Measurements from ENCODE around the gene ANKRD29.

DNA sequence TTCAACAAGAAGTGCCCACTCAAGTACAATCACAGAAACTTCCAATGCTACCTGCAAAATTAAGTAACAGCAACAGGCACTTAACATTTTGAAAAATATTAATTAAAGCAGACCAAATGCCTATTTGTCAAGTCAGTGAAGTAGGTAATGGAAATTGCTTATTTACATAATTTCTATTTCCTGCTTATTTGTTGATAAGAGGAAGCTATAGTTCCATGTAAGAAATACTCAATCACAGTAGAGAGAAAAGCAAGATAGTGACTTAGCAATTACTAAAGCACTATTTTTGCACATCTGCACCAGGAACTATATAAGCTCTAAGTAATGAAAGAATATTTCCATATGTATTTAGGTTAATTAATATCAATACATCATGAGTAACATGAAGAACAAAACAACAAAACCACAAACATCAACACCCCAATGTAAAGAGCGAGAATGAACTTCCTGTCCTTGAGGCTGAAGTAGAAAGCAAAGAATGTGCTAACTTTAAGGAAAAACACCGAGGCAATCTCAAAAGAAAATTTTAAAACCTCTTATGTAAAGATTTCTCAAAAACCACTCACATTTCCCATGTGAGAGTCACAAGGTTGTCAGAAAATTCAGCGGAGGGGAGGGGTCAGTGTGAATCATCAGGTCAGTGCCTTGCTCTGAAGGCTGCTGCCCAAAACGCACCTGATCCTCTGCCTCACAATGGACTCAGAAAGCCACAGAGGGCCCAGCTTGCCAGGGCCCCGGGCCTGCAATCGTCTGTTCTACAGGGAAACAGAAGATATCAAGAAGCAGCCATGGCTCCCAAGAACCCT, 88.9 kb downstream of the ANKRD29 start:
- TF ChIP-seq, protein P1, sequence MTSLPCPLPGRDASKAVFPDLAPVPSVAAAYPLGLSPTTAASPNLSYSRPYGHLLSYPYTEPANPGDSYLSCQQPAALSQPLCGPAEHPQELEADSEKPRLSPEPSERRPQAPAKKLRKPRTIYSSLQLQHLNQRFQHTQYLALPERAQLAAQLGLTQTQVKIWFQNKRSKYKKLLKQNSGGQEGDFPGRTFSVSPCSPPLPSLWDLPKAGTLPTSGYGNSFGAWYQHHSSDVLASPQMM (CRISPR knock-in tag; IDR thresholded peaks at IDR 0.05) = no peak
- TF ChIP-seq MBD2 (IDR thresholded peaks at IDR 0.05; ENCODE audit: borderline replicate concordance, low read depth) (no peak), KLF1 (tag; IDR thresholded peaks at IDR 0.05) (no peak), ZNF174 (CRISPR knock-in tag; IDR thresholded peaks at IDR 0.05) (no peak), SIN3A (IDR thresholded peaks at IDR 0.05; ENCODE audit: borderline replicate concordance in 2 of 2, control insufficient read depth in 1 of 2, low read depth in 2 of 2, low read length in 2 of 2) (no peak), POLR2AphosphoS5 (IDR thresholded peaks at IDR 0.05; ENCODE audit: control insufficient read depth, insufficient read depth, low read depth, low read length) (no peak)
- TF ChIP-seq, protein P2, sequence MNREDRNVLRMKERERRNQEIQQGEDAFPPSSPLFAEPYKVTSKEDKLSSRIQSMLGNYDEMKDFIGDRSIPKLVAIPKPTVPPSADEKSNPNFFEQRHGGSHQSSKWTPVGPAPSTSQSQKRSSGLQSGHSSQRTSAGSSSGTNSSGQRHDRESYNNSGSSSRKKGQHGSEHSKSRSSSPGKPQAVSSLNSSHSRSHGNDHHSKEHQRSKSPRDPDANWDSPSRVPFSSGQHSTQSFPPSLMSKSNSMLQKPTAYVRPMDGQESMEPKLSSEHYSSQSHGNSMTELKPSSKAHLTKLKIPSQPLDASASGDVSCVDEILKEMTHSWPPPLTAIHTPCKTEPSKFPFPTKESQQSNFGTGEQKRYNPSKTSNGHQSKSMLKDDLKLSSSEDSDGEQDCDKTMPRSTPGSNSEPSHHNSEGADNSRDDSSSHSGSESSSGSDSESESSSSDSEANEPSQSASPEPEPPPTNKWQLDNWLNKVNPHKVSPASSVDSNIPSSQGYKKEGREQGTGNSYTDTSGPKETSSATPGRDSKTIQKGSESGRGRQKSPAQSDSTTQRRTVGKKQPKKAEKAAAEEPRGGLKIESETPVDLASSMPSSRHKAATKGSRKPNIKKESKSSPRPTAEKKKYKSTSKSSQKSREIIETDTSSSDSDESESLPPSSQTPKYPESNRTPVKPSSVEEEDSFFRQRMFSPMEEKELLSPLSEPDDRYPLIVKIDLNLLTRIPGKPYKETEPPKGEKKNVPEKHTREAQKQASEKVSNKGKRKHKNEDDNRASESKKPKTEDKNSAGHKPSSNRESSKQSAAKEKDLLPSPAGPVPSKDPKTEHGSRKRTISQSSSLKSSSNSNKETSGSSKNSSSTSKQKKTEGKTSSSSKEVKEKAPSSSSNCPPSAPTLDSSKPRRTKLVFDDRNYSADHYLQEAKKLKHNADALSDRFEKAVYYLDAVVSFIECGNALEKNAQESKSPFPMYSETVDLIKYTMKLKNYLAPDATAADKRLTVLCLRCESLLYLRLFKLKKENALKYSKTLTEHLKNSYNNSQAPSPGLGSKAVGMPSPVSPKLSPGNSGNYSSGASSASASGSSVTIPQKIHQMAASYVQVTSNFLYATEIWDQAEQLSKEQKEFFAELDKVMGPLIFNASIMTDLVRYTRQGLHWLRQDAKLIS (CRISPR knock-in tag; IDR thresholded peaks at IDR 0.05) = no peak
